GM12878 (cell line): Measurements from ENCODE around the gene CROT.
A peak's percentile ranks its signal among the peaks of the same experiment; 100 is the strongest.

ENCODE experiments used
- CEBPB ChIP-seq, 2 experiments: fragments of 150-350 bp in 1 of 2; IDR thresholded peaks; 2 replicates each; pipeline ENCODE4 v1.6.1; 2012 to 2014; ENCODE audit warnings: low read depth in 2 of 2, low read length in 2 of 2, borderline replicate concordance in 1 of 2, inconsistent platforms in 1 of 2
- FOXK2 ChIP-seq: fragments of 450-650 bp; IDR thresholded peaks from 2 replicates; pipeline ENCODE4 v1.6.1; 2017; ENCODE audit warnings: mild to moderate bottlenecking, moderate library complexity
- JUNB ChIP-seq: IDR thresholded peaks from 2 replicates; pipeline ENCODE4 v1.6.1; 2016; ENCODE audit warnings: antibody characterized with exemption, mild to moderate bottlenecking
- NRF1 ChIP-seq: conservative IDR thresholded peaks from 2 replicates; pipeline ENCODE4 v1.6.1; 2011; ENCODE audit warnings: mild to moderate bottlenecking, low read depth, low read length, improper control_type of control experiment
- POLR2AphosphoS5 ChIP-seq: IDR thresholded peaks from 2 replicates; pipeline ENCODE4 v1.6.1; 2011; ENCODE audit warnings: mild to moderate bottlenecking, low read length, inconsistent platforms
- TCF3 ChIP-seq: IDR thresholded peaks from 2 replicates; pipeline ENCODE4 v1.6.1; 2012; ENCODE audit warnings: low read depth, mild to moderate bottlenecking, low read length, borderline replicate concordance; ENCODE audit not compliant: insufficient read depth
- USF1 ChIP-seq: IDR thresholded peaks from 2 replicates; pipeline ENCODE4 v1.6.1; 2011; ENCODE audit warnings: borderline replicate concordance, low read depth, mild to moderate bottlenecking, moderate library complexity, mixed read lengths, low read length; ENCODE audit not compliant: insufficient read depth; ENCODE audit errors: extremely low read length
- ZBTB33 ChIP-seq: fragments of 450-650 bp; IDR thresholded peaks from 2 replicates; pipeline ENCODE4 v1.6.1; 2017; ENCODE audit warnings: mild to moderate bottlenecking
- TF ChIP-seq, protein P1 (sequence below): fragments of 450-650 bp; IDR thresholded peaks from 2 replicates; pipeline ENCODE4 v1.6.1; 2014; ENCODE audit warnings: mild to moderate bottlenecking
- TF ChIP-seq, protein P2 (sequence below): IDR thresholded peaks from 2 replicates; pipeline ENCODE4 v1.6.1; 2011; ENCODE audit warnings: mild to moderate bottlenecking, low read depth, low read length, moderate library complexity; ENCODE audit not compliant: insufficient replicate concordance

GRCh38 chr7:87445897-87446296 lies 100.4 kb downstream of the CROT start:
- TF ChIP-seq ZBTB33 = no peak
- TF ChIP-seq, protein P1, sequence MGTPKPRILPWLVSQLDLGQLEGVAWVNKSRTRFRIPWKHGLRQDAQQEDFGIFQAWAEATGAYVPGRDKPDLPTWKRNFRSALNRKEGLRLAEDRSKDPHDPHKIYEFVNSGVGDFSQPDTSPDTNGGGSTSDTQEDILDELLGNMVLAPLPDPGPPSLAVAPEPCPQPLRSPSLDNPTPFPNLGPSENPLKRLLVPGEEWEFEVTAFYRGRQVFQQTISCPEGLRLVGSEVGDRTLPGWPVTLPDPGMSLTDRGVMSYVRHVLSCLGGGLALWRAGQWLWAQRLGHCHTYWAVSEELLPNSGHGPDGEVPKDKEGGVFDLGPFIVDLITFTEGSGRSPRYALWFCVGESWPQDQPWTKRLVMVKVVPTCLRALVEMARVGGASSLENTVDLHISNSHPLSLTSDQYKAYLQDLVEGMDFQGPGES = no peak
- no peak for TF ChIP-seq FOXK2
- TF ChIP-seq USF1 = no peak
- peak; percentile 35; the same call in 1 of the 2 replicates for TF ChIP-seq JUNB
- TF ChIP-seq CEBPB (IDR thresholded peaks at IDR 0.05; ENCODE audit: borderline replicate concordance in 1 of 2, low read depth in 2 of 2, low read length in 2 of 2) = no peak
- TF ChIP-seq, protein P2, sequence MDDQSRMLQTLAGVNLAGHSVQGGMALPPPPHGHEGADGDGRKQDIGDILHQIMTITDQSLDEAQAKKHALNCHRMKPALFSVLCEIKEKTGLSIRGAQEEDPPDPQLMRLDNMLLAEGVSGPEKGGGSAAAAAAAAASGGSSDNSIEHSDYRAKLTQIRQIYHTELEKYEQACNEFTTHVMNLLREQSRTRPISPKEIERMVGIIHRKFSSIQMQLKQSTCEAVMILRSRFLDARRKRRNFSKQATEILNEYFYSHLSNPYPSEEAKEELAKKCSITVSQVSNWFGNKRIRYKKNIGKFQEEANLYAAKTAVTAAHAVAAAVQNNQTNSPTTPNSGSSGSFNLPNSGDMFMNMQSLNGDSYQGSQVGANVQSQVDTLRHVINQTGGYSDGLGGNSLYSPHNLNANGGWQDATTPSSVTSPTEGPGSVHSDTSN = no peak
- no peak for TF ChIP-seq TCF3
- no peak for TF ChIP-seq POLR2AphosphoS5
- TF ChIP-seq NRF1 = no peak
